HG03064 (cell line): ENCODE measurements around the gene ITGAL.
"Not testable (repeated sequence)": the region's sequence is repeated elsewhere in the genome, so short reads cannot be mapped to it uniquely, and the experiment has no call there.

Experiments
- ATAC-seq: cut with Tn5 transposase; IDR thresholded peaks from one replicate; pipeline ENCODE4 v1.9.1; 2021; ENCODE audit warnings: low read depth; ENCODE audit not compliant: unreplicated experiment

The ITGAL gene

DNA sequence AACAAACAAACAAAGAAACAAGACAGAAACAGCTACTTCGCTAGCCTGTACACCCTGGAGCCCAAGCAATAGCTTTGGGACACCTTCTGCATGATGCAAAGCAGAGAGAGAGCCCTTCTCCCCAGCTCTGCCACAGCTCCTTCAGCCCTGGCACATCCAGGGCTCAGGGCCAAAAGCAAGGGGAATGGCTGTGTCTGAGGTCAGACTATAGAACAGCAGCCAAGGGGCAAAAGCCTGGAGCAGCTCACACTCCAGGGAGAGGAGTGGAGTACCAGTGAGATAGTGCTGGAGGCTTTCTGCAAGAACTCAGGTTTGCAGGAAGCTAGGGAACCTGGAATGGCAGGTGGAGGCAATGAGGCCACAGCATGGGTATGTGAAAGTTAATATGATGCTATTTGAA lies 15.3 kb upstream of the ITGAL start:
- no peak for ATAC-seq

DNA sequence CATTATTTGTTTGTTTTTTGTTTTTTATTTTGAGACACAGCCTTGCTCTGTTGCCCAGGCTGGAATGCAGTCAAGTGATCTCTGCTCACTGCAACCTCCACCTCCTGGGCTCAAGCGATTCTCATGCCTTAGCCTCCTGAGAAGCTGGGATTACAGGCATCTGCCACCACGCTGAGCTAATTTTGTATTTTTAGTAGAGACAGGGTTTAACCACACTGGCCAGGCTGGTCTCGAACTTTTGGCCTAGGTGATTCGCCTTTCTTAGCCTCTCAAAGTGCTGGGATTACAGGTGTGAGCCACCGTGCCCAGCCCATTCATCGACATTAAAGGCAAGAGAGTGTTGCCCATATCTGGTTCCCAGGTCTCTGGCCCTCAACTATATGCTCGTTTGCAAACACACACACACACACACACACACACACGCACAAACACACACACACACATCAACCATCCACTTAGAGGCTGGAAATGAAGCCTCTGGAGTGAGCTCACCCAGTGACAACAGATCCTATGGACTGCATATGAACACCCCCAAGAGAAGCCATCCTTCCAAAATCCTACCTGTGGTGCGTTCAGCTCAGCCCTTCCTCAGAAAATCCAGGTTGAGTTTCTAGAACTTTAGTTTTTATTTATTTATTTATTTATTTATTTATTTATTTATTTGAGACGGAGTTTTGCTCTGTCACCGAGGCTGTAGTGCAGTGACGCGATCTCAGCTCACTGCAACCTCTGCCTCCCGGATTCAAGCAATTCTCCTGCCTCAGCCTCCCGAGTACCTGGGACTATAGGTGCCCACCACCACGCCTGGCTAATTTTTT lies 14.6 kb upstream of the ITGAL start:
- ATAC-seq = no peak

DNA sequence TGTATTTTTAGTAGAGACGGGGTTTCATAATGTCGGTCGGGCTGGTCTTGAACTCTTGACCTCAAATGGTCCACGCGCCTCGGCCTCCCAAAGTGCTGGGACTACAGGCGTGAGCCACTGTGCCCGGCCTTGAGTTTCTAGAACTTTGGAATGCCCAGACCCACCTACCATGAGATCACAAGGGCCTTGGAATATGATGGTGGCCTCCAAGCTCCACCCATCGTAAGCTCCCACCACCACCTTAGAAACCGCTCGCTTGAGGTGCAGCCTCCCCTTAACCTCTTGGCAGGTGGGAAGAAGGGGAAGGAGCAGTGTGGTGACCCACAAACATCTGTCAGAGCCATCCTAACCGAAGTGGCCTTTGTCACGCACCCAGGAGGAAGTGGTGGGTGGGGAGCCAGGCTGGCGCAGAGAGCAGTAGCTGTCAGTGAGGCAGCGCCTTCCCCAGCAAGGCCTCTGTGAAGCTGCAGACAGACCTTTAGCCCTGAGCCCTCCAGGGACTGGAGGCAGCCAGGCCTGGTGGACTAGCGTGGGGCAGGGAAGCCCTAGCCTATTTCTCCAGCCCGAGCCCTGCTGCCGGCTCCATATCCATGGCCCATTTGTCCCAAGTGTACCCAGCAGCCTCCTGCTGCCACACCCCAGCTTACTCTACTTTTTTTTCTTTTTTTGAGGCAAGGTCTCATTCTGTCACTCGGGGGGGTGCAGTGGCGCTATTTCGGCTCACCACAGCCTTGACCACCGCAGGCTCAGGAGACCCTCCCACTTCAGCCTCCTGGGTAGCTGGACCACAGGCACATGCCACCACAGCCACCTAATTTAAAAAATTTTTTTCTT lies 13.8 kb upstream of the ITGAL start:
- ATAC-seq = peak; percentile 73

DNA sequence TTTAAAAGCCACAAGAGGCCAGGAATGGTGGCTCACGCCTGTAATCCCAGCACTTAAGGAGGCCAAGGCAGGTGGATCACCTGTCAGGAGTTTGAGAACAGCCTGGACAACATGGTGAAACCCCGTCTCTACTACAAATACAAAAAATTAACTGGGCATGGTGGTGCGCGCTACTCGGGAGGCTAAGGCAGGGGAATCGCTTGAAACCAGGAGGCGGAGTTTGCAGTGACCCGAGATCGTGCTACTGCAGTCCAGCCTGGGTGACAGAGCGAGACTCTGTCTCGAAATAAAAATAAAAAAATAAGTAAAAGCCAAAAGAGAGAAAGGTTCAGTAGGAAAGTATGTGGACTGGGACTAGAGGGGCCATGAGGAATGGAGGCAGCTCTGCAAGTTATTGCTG lies 13.1 kb upstream of the ITGAL start:
- ATAC-seq = no peak

DNA sequence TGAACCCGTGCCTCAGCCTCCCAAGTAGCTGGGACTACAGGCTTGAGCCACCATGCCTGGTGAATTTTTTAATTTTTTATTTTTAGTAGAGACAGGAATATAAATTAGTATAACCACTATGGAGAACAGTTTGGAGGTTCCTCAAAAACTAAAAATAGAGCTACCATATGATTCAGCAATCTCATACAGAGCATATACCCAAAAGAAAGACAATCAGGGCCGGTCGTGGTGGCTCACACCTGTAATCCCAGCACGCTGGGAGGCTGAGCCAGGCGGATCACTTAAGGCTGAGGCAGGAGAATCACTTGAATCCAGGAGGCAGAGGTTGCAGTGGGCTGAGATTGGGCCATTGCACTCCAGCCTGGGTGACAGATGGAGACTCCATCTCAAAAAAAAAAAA lies 11.1 kb upstream of the ITGAL start:
- ATAC-seq = not testable (repeated sequence)

DNA sequence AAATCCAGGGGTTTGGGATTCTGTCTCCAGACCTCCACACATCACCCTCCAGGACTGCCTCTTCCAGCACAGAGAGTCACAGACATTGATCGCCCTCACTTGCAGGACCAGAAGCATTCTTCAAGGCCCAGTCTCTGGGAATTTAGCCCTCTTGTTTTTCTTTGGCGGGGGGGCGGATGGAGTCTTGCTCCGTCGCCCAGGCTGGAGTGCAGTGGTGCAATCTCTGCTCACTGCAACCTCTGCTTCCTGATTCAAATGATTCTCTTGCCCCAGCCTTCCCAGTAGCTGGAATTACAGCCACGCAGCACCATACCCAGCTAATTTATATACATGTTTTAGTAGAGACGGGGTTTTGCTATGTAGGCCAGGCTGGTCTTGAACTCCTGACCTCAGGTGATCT lies 8.5 kb upstream of the ITGAL start:
- ATAC-seq = no peak

DNA sequence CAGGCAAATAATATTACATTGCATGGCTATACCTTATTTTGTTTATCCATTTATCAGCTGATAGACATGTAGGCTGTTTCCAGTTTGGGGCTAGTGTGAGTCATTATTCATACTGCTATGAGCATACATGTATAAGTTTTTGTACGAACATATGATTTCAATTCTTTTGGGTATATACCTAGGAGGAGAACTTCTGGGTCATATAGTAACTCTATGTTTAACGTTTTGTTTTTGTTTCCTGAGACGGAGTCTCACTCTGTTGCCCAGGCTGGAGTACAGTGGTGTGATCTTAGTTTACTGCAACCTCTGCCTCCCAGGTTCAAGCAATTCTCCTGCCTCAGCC lies 2.4 kb upstream of the ITGAL start:
- ATAC-seq = no peak

DNA sequence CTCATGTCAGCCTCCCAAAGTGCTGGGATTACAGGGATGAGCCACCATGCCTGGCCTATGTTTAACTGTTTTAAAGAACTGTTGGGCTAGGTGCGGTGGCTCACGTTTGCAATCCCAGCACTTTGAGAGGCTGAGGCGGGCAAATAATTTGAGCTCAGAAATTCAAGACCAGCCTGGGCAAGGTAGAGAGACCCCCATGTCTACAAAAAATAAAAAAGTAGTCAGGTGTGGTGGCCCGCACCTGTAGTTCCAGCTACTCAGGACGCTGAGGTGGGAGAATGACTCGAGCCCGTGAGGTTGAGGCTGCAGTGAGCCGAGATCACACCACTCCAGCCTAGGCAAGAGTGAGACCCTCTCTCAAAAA lies 1.9 kb upstream of the ITGAL start:
- ATAC-seq = no peak

DNA sequence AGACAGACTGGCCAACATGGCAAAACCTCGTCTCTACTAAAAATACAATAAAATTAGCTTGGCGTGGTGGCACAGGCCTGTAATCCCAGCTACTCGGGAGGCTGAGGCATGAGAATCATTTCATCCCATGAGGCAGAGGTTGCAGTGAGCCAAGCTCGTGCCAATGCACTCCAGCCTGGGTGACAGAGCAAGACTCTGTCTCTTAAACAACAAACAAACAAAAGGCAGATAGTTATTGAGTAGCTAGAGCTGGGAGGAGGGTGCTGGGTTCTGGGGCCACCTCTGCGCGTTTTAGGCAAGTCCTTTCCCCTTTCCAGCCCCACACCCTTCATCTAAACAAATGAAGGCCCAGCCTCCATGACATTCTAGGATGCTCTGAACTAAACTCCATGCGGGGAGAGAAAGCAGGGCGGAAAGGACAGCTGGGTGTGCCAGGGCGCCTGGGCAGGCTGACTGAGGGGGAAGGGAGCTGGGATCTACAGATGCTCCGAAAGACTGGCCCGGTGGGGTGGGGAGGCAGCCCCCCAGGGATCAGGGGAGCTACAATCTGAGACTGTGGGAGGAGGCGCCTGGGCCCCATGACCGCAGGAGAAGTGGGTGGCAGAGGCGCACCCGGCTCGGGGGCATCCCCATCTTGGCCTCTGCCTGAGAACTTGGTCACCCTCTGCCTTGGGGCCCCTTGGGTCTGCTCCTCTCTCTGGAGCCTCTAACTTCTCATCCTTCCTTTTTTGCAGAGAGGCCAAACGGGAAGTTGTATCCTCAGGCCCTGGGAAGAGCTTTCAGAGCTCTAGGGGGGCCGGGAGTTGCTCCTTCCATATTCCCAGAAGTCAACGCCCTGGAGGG lies 910 bp downstream of the ITGAL start:
- no peak for ATAC-seq

DNA sequence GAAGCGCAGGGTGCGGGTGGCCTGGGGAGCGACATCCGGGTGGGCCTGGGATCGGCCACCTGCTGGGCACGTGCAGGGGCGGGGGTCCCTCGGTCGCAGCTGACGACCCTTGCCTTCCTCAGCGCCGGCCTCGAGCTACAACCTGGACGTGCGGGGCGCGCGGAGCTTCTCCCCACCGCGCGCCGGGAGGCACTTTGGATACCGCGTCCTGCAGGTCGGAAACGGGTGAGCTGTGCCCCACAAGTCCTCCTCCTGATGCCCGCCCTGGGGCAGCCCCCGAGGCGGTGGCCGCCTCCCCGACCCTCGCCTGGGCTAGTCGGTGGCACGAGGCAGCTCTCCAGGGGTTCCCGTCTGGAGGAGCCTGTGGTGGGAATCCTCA lies 1.5 kb downstream of the ITGAL start:
- no peak for ATAC-seq

DNA sequence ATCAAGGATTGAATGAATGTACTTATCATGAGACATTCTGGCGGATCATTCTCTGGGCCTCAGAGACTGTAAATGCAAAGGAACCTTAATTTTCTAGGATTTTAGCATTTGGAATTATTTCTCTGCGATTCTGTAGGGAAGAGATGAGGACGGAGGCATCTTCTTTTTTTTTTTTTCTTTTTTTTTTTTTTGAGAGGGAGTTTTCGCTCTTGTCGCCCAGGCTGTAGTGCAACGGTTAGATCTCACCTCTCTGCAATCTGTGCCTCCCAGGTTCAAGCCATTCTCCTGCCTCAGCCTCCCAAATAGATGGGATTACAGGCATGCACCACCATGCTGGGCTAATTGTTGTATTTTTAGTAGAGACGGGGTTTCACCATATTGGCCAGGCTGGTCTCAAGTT lies 2.1 kb downstream of the ITGAL start:
- no peak for ATAC-seq

DNA sequence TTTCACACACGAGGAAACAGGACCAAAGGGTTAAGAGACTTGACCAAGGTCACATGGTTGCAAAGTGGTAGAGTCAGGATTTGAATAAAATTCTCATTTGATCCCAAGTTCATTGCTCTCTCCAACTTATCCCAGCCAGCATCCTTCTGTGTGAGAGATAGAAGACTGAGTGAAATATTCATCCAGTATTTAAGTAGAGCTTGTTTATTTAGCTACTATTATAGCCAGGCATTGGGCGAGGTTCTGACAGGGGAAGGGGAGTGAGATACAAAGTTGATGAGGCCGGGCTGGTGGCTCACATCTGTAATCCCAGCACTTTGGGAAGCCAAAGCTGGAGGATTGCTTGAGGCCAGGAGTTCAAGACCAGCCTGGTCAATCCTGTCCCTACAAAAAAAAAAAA lies 4.4 kb downstream of the ITGAL start:
- no peak for ATAC-seq

DNA sequence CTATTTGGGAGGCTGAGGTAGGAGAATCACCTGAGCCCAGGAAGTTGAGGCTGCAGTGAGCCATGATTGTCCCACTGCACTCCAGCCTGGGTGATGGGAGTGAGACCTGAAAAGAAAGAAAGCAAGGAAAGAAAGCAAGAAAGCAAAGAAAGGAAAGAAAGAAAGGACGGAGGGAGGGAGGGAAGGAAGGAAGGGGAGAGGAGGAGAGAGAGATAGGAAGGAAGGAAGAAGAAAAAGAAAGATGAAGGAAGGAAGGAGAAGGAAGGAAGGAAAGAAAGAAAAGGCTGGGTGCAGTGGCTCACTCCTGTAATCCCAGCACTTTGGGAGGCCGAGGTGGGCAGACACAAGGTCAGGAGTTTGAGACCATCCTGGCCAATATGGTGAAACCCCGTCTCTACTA lies 5.2 kb downstream of the ITGAL start:
- not testable (repeated sequence) for ATAC-seq

DNA sequence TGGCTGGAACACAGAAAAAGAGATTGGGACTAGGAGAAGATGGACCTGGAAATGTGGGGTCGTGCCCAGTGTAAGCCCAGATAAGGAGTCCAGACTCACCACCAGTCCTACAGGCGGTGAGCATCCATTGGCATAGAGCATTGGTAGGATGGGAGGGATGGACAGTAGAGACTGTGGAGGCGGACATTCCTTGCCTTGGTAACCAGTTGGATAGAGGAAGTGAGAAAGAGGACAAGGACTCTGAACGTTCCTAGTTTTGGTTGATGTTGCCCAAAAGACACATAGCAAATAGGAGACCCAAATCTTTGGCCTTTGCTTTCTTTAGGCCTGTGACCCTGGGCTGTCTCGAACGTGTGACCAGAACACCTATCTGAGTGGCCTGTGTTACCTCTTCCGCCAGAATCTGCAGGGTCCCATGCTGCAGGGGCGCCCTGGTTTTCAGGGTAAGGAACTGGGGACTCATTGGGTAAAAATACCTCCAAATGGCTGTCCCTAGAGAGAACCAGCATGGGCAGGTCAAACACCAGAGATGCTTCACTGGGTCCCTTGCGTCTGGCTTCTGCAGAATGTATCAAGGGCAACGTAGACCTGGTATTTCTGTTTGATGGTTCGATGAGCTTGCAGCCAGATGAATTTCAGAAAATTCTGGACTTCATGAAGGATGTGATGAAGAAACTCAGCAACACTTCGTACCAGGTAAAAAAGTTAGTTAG lies 6.4 kb downstream of the ITGAL start:
- ATAC-seq = no peak

DNA sequence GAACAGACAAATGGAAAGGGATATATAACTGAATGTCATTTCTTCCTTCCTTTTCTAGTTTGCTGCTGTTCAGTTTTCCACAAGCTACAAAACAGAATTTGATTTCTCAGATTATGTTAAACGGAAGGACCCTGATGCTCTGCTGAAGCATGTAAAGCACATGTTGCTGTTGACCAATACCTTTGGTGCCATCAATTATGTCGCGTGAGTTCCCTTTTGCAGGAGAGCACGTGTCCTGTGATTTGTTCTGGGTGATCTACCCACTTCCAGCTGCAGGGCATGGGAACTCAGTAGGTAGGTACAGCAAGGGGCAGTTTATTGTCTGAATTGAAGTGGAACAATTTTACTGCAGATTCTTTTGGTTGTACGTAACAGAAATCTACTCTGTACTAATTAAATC lies 8.8 kb downstream of the ITGAL start:
- no peak for ATAC-seq

DNA sequence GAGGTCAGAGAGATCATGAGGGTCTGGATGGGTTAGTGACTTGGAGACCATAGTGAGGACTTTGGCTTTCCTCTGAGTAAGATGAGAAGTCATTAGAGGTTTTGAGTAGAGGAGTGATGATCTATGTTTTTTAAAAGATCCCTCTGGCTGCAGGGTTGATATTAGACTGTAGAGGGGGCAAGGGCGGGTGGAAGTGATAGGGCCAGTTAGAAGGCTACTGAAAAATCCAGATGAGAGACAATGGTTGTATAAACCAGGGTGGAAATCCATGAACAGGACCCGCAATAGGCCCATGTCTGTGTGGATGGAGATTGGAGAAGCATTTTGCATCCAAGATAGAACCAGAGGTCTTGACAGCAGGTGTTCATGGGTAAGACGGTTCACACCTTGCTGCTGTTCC lies 9.8 kb downstream of the ITGAL start:
- ATAC-seq = no peak

DNA sequence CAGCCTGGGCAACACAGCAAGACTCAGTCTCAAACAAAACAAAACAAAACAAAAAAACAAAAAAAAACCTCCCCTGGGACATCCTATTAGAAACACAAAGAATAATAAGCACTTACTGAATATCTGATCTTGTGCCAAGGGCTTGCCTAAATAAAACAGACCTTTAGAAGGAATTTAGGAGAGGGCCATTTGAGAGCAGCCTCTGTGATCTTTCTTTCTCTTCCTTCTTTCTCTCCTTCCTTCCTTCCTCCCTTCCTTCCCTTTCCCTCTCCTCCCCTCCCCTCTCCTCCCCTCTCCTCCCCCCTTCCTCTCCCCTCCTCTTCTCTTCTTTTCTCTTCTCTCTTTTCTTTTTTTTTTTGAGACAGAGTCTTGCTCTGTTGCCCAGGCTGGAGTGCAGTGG lies 12.3 kb downstream of the ITGAL start:
- ATAC-seq = no peak

DNA sequence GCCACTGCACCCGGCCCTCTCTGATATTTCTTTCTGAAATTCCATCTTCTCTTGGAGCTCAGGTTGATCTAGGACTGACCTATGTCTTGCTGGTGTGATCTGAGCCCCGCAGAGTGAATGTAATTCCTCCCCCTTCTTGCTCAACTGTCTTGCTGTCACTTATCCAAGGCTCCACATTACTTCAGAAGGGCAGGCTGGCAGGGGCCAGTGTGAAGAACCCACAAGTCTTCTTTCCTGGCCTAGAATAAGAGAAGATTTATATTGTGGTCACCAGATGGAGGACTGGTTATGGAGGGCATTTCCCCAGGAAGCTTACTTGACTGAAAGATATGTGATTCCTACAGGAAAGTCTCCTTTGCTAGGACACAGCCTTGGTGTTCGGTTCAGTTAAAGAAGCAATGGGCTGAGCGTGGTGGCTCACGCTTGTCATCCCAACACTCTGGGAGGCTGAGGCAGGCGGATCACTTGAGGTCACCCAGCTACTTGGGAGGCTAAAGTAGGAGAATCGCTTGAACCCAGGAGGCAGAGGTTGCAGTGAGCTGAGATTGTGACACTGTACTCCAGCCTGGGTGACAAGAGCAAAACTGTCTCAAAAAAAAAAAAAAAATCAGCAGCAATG lies 13.4 kb downstream of the ITGAL start:
- no peak for ATAC-seq

DNA sequence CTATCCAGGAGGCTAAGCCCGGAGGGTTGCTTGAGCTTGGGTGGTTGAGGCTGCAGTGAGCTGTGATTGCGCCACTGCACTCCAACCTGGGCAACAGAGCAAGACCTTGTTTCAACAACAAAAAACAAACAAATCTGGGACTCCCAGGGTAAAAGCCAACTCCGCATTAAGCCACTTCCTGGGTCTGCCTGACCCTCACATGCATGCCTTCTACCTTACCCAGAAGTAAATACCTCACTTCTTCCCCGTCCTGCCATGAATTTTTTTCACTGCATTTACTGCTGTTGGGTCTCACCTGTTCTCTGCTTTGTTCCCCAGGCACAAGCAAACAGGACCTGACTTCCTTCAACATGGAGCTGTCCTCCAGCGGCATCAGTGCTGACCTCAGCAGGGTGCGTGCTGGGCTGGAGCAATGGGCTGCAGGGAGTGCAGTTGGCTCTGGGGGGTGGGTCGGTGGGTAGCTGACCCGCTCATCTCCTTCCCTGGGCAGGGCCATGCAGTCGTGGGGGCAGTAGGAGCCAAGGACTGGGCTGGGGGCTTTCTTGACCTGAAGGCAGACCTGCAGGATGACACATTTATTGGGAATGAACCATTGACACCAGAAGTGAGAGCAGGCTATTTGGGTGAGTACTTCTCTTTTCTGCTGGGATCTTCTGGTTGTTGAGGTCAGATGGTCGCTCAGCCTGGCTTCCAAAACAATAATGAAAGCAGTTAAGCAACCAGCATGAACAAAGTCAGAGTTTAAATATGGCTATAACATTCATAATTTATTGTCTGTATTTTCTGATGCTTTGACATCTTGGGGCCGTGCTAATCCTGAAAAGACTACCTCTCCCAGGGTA lies 16.4 kb downstream of the ITGAL start:
- no peak for ATAC-seq
